Neural cell (in vitro differentiated cells): ENCODE measurements around the gene PTPN3.

Source experiments
- CTCF ChIP-seq: fragments of 450-650 bp; IDR thresholded peaks from 2 replicates; pipeline ENCODE4 v1.5.1; 2014; ENCODE audit warnings: antibody characterized with exemption, mild to moderate bottlenecking, moderate library complexity; ENCODE audit not compliant: poor library complexity, severe bottlenecking
- EP300 ChIP-seq: fragments of 450-650 bp; conservative IDR thresholded peaks from 2 replicates; pipeline ENCODE4 v1.6.1; 2014; ENCODE audit warnings: antibody characterized with exemption, mild to moderate bottlenecking, moderate library complexity; ENCODE audit not compliant: poor library complexity, severe bottlenecking
- EZH2 ChIP-seq: fragments of 200-600, 300-800 bp; shearing (Covaris generic), sonication (generic); IDR thresholded peaks from 2 replicates; pipeline ENCODE4 v1.6.1; 2014; ENCODE audit warnings: antibody characterized with exemption, low read length, borderline replicate concordance, mild to moderate bottlenecking; ENCODE audit not compliant: insufficient read depth, poor library complexity, severe bottlenecking
- MXI1 ChIP-seq: fragments of 450-650 bp; conservative IDR thresholded peaks from 2 replicates; pipeline ENCODE4 v1.6.1; 2014; ENCODE audit warnings: antibody characterized with exemption, mild to moderate bottlenecking; ENCODE audit not compliant: poor library complexity, severe bottlenecking
- POLR2AphosphoS5 ChIP-seq: IDR thresholded peaks from 2 replicates; pipeline ENCODE4 v1.6.1; 2012
- RAD21 ChIP-seq: fragments of 450-650 bp; conservative IDR thresholded peaks from 2 replicates; pipeline ENCODE4 v1.6.1; 2014; ENCODE audit warnings: antibody characterized with exemption, mild to moderate bottlenecking, moderate library complexity
- REST ChIP-seq: IDR thresholded peaks from 2 replicates; pipeline ENCODE4 v1.6.1; 2012; ENCODE audit warnings: borderline replicate concordance
- SMC3 ChIP-seq: fragments of 450-650 bp; conservative IDR thresholded peaks from 2 replicates; pipeline ENCODE4 v1.6.1; 2014; ENCODE audit warnings: antibody characterized with exemption, mild to moderate bottlenecking, moderate library complexity; ENCODE audit not compliant: poor library complexity
- TAF1 ChIP-seq: IDR thresholded peaks from 2 replicates; pipeline ENCODE4 v1.6.1; 2012; ENCODE audit warnings: low read depth

DNA sequence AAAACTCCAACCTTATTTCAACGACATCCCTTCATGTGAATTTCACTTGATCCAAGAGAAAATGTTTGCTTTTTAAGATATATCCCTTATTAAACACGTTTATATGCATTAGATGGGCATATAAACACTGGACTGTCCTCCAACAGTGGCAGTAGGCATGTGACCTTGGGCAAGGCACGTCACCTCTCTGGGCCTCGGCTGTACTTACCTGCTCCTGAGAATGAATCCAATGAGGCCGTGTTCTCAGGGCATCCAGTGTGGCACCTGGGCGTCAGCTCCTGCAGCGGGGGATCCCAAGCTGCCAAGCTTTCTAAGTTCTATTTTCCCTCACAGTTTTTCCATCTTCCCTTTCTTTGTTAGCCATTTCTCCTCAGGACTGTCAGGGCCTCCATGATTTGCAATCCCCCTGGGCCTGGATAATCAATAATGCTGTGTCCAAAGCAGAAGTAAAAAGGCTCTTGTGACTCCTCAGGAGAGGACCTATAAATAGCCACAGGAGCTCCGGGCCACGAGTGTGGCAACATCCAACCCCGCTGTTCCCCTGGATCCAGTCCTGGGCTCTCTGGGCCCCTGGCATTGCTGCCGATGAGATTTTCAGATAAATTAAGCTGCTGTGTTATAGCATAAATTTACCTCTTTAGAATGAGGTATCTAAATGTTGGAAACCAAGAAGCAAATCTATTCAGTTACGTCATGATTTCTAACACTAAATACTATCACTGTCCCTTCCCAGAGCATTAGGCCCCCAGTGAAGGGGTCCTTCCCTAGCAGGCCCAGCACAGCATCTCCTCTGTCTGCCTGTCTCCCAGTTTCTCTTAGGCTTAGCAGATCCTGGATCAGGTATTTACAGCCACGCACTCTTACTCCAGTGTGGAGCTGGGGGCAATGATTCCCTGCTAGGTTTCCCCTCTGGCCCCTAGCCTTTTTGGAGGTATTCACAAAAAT lies 76.8 kb downstream of the PTPN3 start:
- TF ChIP-seq CTCF = no peak
- no peak for TF ChIP-seq POLR2AphosphoS5
- no peak for TF ChIP-seq MXI1
- TF ChIP-seq RAD21 = no peak
- no peak for TF ChIP-seq TAF1
- no peak for TF ChIP-seq EP300
- no peak for TF ChIP-seq REST
- no peak for TF ChIP-seq EZH2
- no peak for TF ChIP-seq SMC3
